Limb (tissue), 2 donors: ENCODE data around the gene RNF32.
"Not testable (repeated sequence)": the region's sequence is repeated elsewhere in the genome, so short reads cannot be mapped to it uniquely, and the experiment has no call there.

Experiments
- DNase-seq, 2 donors: peaks; one replicate each; pipeline ENCODE4 v3.0.0-alpha.2; 2016; ENCODE audit errors: extremely low spot score in 2 of 2

The RNF32 gene

DNA sequence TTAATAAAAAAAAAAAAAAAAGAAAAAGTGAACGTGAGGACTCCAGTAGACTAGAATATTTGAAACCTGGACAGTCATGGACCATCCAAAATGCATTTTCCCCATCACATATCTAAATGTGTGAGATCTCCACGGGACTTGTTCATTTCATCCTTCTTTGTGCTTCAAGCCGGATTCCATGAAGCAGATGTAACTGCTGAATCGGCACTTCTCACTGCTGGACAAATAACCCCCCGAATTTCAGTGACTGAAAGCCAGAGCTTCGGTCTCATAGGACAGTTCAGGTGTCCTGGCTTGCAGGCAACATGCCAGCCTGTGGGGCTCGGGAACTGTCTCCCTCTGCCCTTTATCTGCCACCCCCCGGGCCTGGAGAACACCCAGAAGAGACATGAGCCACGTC, 33.3 kb downstream of the RNF32 start:
- no peak for DNase-seq

DNA sequence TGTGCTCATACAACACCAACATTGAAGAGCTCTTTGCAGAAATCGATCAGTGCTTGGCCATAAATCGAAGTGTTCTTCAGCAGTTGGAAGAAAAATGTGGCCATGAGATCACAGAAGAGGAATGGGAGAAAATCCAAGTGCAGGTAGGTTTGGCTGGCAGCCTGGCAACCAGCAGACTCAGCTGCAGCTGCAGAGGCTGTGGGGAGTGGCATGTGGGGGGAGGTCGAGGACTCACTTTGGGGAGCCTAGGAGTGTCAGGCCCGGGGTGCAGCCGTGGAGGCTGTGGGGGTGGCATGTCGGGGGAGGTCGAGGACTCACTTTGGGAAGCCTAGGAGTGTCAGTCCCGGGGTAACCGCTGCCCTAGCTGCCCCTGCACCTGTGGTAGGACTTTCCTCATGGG, 35.1 kb downstream of the RNF32 start:
- DNase-seq = no peak

- DNase-seq = no peak
Measured at GRCh38 chr7:156676263-156676662, 35.7 kb downstream of the RNF32 start.

DNA sequence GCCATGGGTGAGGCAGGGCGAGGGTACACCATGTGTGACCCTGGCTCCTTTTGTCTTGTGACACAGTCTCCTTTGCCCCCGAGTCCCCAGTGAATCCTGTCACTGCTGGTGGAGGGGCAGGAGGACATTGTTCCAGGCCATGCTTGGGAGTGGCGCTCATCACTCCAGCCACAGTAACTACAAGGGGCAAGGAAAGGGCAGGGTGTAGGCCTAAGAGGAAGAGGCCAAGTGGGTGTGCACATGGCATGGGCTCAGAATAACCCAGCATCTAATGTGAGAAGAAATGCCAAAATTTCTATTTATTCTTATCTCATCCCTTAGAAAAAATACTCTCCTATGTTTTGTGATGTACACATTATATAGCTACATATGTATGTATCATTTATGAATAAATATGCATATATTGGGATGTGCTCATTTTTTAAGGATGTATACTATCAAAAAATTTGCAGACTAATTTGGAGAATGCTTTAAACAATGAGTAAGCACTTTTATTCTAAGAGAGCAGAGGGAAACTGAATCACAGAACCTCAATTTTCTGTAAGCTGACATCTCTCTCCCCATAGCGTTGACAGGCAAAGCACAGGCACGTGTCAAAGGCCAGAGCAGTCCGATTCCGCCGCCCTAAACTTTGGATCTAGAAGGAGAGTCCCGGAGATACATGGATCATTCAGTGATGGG, 36.9 kb downstream of the RNF32 start:
- no peak for DNase-seq

GRCh38 chr7:156680281-156680680, 39.7 kb downstream of the RNF32 start:
- DNase-seq = no peak

DNA sequence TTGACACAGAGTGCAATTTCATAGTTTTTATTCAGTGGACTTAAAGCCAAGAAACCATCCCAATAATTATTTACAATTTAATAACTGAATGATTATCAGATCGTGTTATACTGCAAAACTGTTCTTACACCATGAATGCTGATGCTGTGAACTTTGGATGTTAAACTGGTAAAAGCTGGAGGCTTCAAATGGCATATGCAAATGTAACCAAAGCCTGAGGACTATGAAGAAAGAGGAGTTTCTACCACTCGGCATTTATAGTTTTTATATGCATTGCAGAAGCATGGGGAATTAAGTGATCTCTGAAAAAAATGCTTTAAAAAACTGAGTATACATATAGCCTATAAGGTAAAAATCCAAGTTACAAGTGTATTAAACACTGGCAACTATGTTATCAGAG, 42.4 kb downstream of the RNF32 start:
- no peak for DNase-seq

DNA sequence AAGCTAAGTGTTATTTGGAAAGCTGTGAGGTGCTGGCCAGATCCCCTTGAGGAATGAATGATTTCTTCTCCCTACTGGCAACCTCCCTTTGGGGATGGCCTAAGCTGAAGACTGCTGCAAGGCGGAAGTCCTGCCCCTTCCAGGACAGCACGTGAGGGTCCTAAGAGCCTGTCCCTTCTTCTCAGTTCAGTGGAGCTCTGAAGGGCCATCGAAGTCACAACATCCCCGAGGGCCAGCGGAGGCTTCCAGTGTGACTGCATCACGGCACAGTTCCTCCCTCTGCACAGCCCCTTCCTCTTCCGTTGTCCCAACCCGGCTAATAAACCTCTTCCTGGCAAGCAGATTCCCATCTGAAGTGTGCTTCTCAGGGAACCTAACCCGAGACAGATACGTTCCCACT, 43.7 kb downstream of the RNF32 start:
- DNase-seq = no peak

GRCh38 chr7:156684661-156685060, 44.1 kb downstream of the RNF32 start:
- no peak for DNase-seq

DNA sequence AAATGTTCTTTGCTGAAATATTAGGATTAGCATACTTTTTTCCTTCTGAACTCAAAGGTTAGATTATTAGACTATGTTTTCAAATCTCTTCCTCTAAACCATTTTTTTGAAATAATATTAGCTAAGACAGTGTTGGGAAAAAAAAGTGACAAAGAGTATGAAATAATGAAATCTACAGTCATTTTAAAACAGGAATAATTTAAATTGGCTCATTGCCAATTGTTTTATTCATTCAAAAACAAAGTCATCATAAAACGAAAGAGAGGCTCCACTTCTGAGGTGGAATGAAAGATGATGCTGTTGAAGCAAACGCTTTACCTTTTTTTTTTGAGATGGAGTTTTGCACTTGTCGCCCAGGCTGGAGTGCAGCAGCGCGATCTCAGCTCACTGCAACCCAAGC, 51.2 kb downstream of the RNF32 start:
- DNase-seq = no peak

GRCh38 chr7:156692849-156693248, 52.3 kb downstream of the RNF32 start:
- DNase-seq = no peak

- no peak for DNase-seq
Measured at GRCh38 chr7:156693627-156694026, 53.1 kb downstream of the RNF32 start.

DNA sequence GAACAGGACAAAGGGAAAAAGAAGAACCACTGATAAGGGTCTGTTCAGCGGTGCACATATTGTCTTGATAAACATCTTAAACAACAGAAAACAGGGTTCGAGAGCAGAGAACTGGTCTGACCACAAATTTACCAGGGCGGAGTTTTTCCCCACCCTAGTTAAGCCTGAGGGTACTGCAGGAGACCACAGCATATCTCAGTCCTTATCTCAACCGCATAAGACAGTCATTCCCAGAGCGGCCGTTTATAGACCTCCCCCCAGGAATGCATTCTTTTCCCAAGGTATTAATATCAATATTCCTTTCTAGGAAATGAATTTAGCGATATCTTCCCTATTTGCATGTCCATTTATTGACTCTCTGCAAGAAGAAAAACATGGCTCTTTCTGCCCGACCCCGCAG, 56.7 kb downstream of the RNF32 start:
- DNase-seq = not testable (repeated sequence)

GRCh38 chr7:156698512-156698911, 57.9 kb downstream of the RNF32 start:
- not testable (repeated sequence) for DNase-seq

DNA sequence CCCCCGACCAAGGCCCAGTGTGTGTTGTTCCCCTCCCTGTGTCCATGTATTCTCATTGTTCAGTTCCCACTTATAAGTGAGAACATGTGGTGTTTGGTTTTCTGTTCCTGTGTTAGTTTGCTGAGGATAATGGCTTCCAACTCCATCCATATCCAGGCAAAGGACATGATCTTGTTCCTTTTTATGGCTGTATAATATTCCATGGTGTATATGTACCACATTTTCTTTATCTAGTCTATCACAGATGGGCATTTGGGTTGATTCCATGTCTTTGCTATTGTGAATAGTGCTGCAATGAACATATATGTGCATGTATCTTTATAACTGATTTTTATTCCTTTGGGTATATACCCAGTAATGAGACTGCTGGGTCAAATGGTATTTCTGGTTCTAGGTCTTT, 61.2 kb downstream of the RNF32 start:
- not testable (repeated sequence) for DNase-seq

- no peak for DNase-seq
Measured at GRCh38 chr7:156702399-156702798, 61.8 kb downstream of the RNF32 start.

DNA sequence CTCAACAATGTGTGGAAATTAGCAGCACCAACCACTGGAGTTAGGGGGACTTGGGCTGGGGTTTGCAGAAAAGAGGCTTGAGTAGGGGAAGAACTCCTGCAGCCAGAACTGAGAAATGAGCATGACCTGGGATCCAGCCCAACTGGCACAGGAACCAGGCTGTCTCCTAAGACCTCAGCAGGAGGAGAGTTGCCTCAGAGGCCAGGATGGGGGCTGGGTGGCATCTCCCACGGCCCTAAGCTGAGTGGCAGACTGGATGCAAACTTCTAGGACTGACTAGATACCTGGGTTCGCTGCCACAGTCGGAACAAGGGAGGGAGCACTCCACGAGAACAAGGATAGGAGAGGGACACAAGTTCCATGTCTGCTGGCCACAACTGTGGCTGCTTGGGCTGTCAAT, 62.6 kb downstream of the RNF32 start:
- DNase-seq = no peak

DNA sequence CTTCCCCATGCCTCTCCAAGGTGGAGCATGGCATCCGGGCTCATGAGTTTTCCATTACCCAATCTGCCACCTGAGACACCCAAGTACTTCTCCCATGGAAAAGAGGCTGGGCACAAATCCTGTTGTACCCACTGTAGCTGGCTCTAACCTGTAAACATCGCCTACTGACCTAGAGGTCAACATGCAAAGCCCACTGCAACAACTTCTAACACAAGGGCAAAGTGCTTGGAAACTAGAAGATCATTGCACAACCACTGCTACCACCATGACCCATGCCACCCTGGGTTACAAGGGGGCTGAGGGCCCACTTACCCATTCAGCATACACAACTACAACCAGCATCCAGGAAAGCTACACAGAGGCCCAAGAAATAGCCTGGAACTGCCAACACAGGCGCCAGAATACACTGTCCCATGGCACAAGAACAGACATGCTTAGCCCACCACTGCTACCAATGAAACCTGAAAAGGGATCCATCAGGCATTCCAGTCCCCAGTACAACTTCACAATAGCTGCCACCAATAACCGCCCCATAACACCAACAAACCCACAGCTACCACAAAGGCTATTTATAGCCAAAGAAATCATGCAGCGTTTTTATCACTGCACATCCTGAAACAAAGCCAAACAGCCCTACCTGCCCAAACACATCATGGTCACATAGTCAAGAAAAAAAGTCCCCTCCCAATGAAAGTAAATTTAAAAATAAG, 63.4 kb downstream of the RNF32 start:
- DNase-seq = no peak

GRCh38 chr7:156722043-156722826, 81.7 kb downstream of the RNF32 start:
- no peak for DNase-seq

GRCh38 chr7:156725073-156725472, 84.5 kb downstream of the RNF32 start:
- DNase-seq = no peak

DNA sequence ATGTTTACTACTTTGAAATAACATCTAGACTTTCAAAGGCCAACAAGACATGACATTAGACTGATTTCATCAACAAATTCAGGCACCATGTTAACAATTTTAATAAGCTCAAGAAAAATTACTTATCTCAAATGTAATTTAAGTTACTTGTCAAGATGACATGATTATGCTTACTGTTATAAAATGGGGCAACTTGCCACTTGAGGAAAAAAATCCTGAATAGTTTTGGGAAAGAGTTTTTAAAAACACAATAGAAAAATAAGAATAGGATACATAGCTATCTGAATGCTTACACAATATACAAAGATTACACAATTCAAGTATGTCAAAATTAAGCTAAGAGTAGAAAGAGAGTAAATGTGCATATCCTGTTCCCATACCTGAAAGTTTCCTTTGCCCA, 85.4 kb downstream of the RNF32 start:
- DNase-seq = no peak
